Choroid plexus epithelial cell (primary cell): ENCODE data around the gene SLC18A2.

Experiments used
- DNase-seq: peaks from one replicate; pipeline ENCODE4 v3.0.0-alpha.2; 2010; ENCODE audit warnings: low read depth
- H3K4me3 ChIP-seq: 2 replicates; pipeline ENCODE4 v1.5.1; 2011; ENCODE audit warnings: low read depth, mild to moderate bottlenecking, control low read depth, low read length, moderate library complexity
- TF ChIP-seq, protein P1 (sequence below): conservative IDR thresholded peaks from 2 replicates; pipeline ENCODE4 v1.5.1; 2011; ENCODE audit warnings: low read depth, mild to moderate bottlenecking, control low read depth, inconsistent platforms, low read length, moderate library complexity

Gene SLC18A2

DNA sequence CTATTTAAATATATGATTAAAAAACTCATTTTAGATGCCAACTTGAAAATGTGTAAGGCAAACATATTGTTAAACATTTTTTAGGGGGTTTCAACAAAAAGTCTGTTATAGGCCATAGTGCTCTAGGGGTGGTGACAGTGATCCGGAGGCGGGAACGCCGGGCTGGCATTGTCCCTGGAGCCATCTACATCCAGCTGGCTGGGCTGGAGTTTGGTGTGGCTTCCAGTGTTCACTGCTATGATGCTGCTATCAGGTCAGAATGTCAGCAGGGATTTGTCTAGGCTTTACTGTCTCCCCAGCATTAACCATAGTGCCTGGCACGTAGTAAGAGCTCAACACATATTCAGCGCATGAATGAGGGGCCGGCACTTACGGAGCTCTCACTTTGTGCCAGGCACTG lies 1.9 kb upstream of the SLC18A2 start:
- no peak overlapping the region for H3K4me3 ChIP-seq
- TF ChIP-seq, protein P1, sequence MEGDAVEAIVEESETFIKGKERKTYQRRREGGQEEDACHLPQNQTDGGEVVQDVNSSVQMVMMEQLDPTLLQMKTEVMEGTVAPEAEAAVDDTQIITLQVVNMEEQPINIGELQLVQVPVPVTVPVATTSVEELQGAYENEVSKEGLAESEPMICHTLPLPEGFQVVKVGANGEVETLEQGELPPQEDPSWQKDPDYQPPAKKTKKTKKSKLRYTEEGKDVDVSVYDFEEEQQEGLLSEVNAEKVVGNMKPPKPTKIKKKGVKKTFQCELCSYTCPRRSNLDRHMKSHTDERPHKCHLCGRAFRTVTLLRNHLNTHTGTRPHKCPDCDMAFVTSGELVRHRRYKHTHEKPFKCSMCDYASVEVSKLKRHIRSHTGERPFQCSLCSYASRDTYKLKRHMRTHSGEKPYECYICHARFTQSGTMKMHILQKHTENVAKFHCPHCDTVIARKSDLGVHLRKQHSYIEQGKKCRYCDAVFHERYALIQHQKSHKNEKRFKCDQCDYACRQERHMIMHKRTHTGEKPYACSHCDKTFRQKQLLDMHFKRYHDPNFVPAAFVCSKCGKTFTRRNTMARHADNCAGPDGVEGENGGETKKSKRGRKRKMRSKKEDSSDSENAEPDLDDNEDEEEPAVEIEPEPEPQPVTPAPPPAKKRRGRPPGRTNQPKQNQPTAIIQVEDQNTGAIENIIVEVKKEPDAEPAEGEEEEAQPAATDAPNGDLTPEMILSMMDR = no peak

GRCh38 chr10:117239721-117240620 lies 943 bp upstream of the SLC18A2 start:
- no peak for DNase-seq
- TF ChIP-seq, protein P1 = no peak
- no peak overlapping the region for H3K4me3 ChIP-seq

More for the DNA sequence above, 1.9 kb upstream of the SLC18A2 start:
- DNase-seq = no peak

- H3K4me3 ChIP-seq = no peak overlapping the region
- peak; percentile 12 for DNase-seq
- TF ChIP-seq, protein P1 = no peak
Measured at GRCh38 chr10:117241541-117242462, 888 bp downstream of the SLC18A2 start.

DNA sequence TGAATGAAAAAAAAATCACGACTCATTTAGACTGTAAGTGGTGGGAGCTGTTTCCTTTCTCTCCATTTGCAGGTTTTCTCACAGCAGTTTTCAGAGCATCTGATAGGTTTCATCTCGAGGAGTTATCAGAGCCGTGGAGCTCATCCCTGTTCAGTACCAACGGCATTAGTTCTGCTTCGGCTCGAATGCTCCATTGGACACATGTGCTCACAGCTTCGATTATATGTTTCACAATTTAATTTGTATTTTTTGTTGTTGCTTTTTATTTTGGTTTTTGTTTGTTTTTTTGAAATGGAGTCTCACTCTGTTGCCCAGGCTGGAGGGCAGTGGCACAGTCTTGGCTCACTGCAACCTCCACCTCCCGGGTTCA lies 1.5 kb downstream of the SLC18A2 start:
- H3K4me3 ChIP-seq = no peak overlapping the region
- DNase-seq = no peak
- TF ChIP-seq, protein P1 = no peak

- TF ChIP-seq, protein P1 = no peak
- no peak overlapping the region for H3K4me3 ChIP-seq
- DNase-seq = no peak
Measured at GRCh38 chr10:117246997-117247671, 6.2 kb downstream of the SLC18A2 start.

- DNase-seq = no peak
- TF ChIP-seq, protein P1 = no peak
- no peak overlapping the region for H3K4me3 ChIP-seq
Measured at GRCh38 chr10:117248750-117249465, 8.0 kb downstream of the SLC18A2 start.
